Gastrocnemius medialis (tissue), 4 donors: ENCODE data around the gene ITGA8.

Source experiments
- POLR2A ChIP-seq, 2 donors: fragments of 450-650 bp; IDR thresholded peaks; one replicate each; pipeline ENCODE4 v1.6.1; 2017; ENCODE audit warnings: antibody characterized with exemption in 2 of 2, mild to moderate bottlenecking in 2 of 2, moderate library complexity in 2 of 2
- TF ChIP-seq, protein P1 (sequence below), 5 experiments: fragments of 450-650 bp in 3 of 5; fragments of 200-600 bp in 2 of 5; sonication (generic) in 2 of 5; IDR thresholded peaks in 4 of 5; conservative IDR thresholded peaks in 1 of 5; 1 replicate in 4 of 5; 2 replicates in 1 of 5; pipeline ENCODE4 v1.5.1; 2016 to 2019; ENCODE audit warnings: antibody characterized with exemption in 5 of 5, mild to moderate bottlenecking in 3 of 5, moderate library complexity in 3 of 5

DNA sequence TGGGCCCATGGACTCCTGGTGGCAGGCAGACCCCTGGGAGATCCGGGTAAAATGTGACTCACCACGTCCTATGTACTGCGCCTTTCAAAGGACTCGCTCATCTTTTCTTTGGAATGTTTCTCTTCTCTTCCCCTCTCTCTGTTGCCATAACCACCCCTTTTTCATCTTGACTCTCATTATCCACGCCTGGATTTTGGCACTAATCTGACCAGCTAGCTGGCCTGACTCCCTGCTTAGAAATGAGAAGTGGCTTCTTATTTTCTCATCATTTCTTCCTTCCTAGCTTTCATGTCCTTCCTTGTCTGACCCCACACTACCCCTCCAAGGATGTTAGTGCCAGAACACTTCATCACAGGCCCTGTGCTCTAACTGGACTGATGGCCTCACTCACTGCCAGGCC is 250.6 kb downstream of the ITGA8 start:
- TF ChIP-seq, protein P1, sequence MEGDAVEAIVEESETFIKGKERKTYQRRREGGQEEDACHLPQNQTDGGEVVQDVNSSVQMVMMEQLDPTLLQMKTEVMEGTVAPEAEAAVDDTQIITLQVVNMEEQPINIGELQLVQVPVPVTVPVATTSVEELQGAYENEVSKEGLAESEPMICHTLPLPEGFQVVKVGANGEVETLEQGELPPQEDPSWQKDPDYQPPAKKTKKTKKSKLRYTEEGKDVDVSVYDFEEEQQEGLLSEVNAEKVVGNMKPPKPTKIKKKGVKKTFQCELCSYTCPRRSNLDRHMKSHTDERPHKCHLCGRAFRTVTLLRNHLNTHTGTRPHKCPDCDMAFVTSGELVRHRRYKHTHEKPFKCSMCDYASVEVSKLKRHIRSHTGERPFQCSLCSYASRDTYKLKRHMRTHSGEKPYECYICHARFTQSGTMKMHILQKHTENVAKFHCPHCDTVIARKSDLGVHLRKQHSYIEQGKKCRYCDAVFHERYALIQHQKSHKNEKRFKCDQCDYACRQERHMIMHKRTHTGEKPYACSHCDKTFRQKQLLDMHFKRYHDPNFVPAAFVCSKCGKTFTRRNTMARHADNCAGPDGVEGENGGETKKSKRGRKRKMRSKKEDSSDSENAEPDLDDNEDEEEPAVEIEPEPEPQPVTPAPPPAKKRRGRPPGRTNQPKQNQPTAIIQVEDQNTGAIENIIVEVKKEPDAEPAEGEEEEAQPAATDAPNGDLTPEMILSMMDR (IDR thresholded peaks at IDR 0.05 in 4 of 5, conservative IDR thresholded peaks at IDR 0.05 in 1 of 5) = no peak
- TF ChIP-seq POLR2A (IDR thresholded peaks at IDR 0.05) = no peak
